AG04450 (cell line): ENCODE results near the gene PTPRG. TPM values are rescaled to one million over a fixed set of nuclear protein-coding genes. Genes with fewer than 3 reads are reported as not detected.

Source experiments
- CTCF ChIA-PET: fragments of 300-600, 350-600 bp; formaldehyde crosslinking; extraction: SDS; loops from one replicate; lab custom pipeline; 2022; ENCODE audit warnings: antibody characterized with exemption, inconsistent platforms; lab: Charles Lee
- POLR2A ChIA-PET: fragments of 350-600 bp; formaldehyde crosslinking; extraction: SDS; loops from one replicate; lab custom pipeline; 2021; ENCODE audit warnings: antibody characterized with exemption, inconsistent platforms; lab: Yijun Ruan, JAX
- DNase-seq: peaks from one replicate; pipeline ENCODE4 v3.0.0-alpha.2; 2011; ENCODE audit warnings: low read depth, low spot score
- H3K27ac ChIP-seq: one replicate; pipeline ENCODE4 v1.5.1; 2012; ENCODE audit warnings: low read depth, low read length, control low read depth
- H3K27me3 ChIP-seq: one replicate; pipeline ENCODE4 v1.6.0; 2012; ENCODE audit warnings: low read length; ENCODE audit not compliant: control insufficient read depth, insufficient read depth
- H3K4me3 ChIP-seq: 2 replicates; pipeline ENCODE4 v1.5.1; 2011; ENCODE audit warnings: mild to moderate bottlenecking, low read depth, low read length, control low read depth
- H3K9me3 ChIP-seq: 2 replicates; pipeline ENCODE4 v1.5.1; 2012; ENCODE audit warnings: low read length; ENCODE audit not compliant: control insufficient read depth, insufficient read depth
- polyA plus RNA-seq: library from polyadenylated mRNA; depleted of rRNA; stranded (reverse); fragments of >200 nt; gene quantifications from 2 replicates; pipeline ENCODE4 v1.2.3, GENCODE V29; 2011
- TF ChIP-seq, protein P1 (sequence below): IDR thresholded peaks from 2 replicates; pipeline ENCODE4 v1.5.1; 2011; ENCODE audit warnings: low read depth, low read length, control low read depth, inconsistent platforms

The PTPRG gene
- polyA plus RNA-seq, 1 experiment = 26.5 TPM

DNA sequence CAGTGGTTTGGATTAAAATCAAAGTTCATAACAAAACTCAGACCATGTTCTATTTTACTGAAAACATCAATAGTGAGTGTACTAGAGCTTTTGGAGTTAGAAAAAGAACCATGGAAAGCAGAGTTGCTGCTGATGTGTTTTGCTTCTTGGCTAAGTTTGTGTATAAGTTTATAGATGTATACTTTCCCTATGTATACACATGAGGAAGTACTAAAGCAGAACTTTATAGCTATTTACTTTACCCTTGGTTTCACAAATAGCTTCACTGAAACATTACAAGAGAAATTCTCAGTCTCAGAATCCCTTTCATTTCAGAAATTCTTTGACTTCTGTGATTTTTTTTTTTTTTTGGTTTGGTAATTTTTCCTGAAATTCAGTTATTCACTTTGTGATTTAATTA, 229.0 kb downstream of the PTPRG start:
- Histone ChIP-seq H3K9me3 (no peaks in the 10 kb centered on the region), H3K4me3 (no peak overlapping the region), H3K27me3 (no peaks in the 10 kb centered on the region), H3K27ac (no peak overlapping the region)
- POLR2A ChIA-PET = interaction anchor here (0.7 kb wide), 1 partner anchor 222 kb away, joined by 5 read pairs; no protein-coding TSS in a partner anchor
- CTCF ChIA-PET = no interaction called here
- TF ChIP-seq, protein P1, sequence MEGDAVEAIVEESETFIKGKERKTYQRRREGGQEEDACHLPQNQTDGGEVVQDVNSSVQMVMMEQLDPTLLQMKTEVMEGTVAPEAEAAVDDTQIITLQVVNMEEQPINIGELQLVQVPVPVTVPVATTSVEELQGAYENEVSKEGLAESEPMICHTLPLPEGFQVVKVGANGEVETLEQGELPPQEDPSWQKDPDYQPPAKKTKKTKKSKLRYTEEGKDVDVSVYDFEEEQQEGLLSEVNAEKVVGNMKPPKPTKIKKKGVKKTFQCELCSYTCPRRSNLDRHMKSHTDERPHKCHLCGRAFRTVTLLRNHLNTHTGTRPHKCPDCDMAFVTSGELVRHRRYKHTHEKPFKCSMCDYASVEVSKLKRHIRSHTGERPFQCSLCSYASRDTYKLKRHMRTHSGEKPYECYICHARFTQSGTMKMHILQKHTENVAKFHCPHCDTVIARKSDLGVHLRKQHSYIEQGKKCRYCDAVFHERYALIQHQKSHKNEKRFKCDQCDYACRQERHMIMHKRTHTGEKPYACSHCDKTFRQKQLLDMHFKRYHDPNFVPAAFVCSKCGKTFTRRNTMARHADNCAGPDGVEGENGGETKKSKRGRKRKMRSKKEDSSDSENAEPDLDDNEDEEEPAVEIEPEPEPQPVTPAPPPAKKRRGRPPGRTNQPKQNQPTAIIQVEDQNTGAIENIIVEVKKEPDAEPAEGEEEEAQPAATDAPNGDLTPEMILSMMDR = no peak
- no peak for DNase-seq

DNA sequence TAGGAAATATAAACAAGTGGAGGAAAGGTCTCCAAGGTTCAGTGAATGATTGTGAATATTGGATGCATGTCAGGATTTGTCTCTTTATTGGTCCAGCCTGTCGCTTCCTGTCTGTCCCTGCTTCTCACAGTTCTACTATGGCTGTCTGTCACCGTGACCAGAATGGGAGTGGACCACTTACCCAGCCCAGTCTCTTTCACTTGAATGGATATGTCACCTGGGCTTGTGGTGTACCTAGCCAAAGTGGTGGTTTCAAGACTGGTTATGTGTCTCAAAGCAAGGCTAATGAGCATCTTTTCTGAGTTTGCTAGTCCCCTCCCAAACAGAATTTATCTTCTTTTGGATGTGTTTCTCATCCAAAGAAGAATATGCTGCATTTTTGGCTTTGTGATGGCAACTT, 231.7 kb downstream of the PTPRG start:
- TF ChIP-seq, protein P1 = no peak
- DNase-seq = no peak
- H3K9me3 ChIP-seq = no peaks in the 10 kb centered on the region
- no peak overlapping the region for H3K4me3 ChIP-seq
- no peak overlapping the region for H3K27ac ChIP-seq
- H3K27me3 ChIP-seq = no peaks in the 10 kb centered on the region
- ChIA-PET POLR2A (no interaction called here), CTCF (interaction anchor here (0.7 to 0.9 kb wide), 2 partner anchors 130 to 395 kb away, joined by 3 read pairs; no protein-coding TSS in a partner anchor)

DNA sequence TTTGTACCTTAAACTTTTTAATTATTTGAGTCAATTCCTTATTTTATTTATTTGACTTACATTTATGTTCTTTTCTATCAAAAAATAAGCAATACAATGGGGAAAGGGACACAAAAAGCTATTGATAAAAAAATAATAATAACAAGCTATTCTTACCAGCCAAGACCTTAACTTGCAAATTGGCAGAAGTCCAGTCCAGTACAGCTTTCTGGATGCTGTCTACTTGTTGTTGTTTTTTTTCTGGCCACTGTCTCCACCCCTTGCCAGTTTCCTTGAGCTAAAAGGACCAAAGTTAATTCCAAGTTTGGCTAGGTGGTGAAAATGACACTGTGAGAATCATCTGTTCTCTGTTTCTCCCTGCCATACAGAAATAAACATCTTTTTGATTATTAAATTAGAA, 232.2 kb downstream of the PTPRG start:
- POLR2A ChIA-PET = no interaction called here
- DNase-seq = no peak
- CTCF ChIA-PET = interaction anchor here (0.7 to 0.9 kb wide), 2 partner anchors 129 to 395 kb away, joined by 3 read pairs; no protein-coding TSS in a partner anchor
- H3K27me3 ChIP-seq = no peaks in the 10 kb centered on the region
- H3K9me3 ChIP-seq = no peaks in the 10 kb centered on the region
- no peak overlapping the region for H3K4me3 ChIP-seq
- TF ChIP-seq, protein P1 = no peak
- no peak overlapping the region for H3K27ac ChIP-seq

DNA sequence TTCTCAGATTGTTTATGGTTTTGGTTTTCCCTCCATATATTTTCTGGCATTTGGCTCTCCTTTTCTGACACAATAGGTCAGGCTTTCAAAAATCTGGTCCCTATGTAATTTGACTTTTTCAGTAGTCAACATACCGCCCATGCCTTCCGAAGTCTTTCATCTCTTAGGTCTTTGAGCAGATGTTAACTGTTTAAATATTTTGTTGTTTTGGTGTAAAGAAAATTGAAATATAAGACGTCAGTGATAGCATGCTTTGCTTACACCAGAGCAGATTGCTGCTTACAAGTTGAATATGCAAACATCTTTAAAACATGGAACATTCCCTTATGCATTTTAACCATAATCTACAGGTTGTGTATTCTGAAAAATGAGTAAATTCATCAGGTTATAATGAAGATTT, 233.0 kb downstream of the PTPRG start:
- no peaks in the 10 kb centered on the region for H3K27me3 ChIP-seq
- H3K27ac ChIP-seq = no peak overlapping the region
- POLR2A ChIA-PET = no interaction called here
- no peak overlapping the region for H3K4me3 ChIP-seq
- H3K9me3 ChIP-seq = no peaks in the 10 kb centered on the region
- DNase-seq = no peak
- CTCF ChIA-PET = no interaction called here
- TF ChIP-seq, protein P1 = no peak

DNA sequence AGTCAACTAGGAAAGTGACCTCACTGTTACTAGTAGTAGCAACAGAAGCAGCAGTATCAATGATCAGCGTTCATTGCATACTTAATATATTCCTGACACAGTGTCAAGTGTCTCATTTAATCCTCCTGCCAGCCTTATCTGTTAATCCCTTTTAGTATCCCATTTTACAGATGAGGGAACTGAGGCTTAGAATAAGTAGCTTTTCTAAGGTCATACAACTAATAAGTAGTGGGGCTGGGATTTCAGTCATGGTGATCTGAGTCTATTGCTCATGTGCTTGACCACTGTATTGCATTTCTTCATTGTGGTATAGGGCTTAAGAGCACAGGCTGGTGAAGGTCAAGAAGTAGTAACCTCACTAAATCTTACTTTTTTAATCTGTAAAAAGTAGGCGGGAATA, 233.6 kb downstream of the PTPRG start:
- Histone ChIP-seq H3K4me3 (no peak overlapping the region), H3K27me3 (no peaks in the 10 kb centered on the region), H3K27ac (no peak overlapping the region), H3K9me3 (no peaks in the 10 kb centered on the region)
- CTCF ChIA-PET = no interaction called here
- no peak for DNase-seq
- POLR2A ChIA-PET = no interaction called here
- TF ChIP-seq, protein P1 = no peak
